Cardiac muscle cell (in vitro differentiated cells and primary cell): ENCODE results near the gene RNF7. TPM values are rescaled to one million over a fixed set of nuclear protein-coding genes. Genes with fewer than 3 reads are reported as not detected.
A peak's percentile ranks its signal among the peaks of the same experiment; 100 is the strongest.

ENCODE experiments used
- DNase-seq, 2 donors: peaks; one replicate each; pipeline versions ENCODE4 v3.0.0 to v3.0.0-alpha.2; 2010 to 2017; ENCODE audit warnings: low read depth in 1 of 2, low spot score in 1 of 2
- H3K27ac ChIP-seq: fragments of 200-600 bp; sonication (generic); 2 replicates; pipeline ENCODE4 v1.5.1; 2016
- H3K27me3 ChIP-seq: fragments of 200-600 bp; sonication (generic); 2 replicates; pipeline ENCODE4 v1.6.0; 2016; ENCODE audit warnings: control low read depth
- H3K36me3 ChIP-seq: fragments of 200-600 bp; sonication (generic); 2 replicates; pipeline ENCODE4 v1.5.1; 2016; ENCODE audit warnings: control low read depth
- H3K4me1 ChIP-seq: fragments of 200-600 bp; sonication (generic); 2 replicates; pipeline ENCODE4 v1.8.1; 2017; ENCODE audit warnings: low read depth, mild to moderate bottlenecking, mixed run types
- H3K4me3 ChIP-seq: fragments of 200-600 bp; sonication (generic); 2 replicates; pipeline ENCODE4 v1.5.1; 2016; ENCODE audit warnings: mild to moderate bottlenecking
- H3K9me3 ChIP-seq: fragments of 200-600 bp; sonication (generic); 2 replicates; pipeline ENCODE4 v1.5.1; 2017; ENCODE audit warnings: low read depth, mild to moderate bottlenecking, control low read depth
- CTCF ChIP-seq: IDR thresholded peaks from 2 replicates; pipeline ENCODE4 v1.5.1; 2012; ENCODE audit warnings: low read depth, mild to moderate bottlenecking, low read length
- polyA plus RNA-seq: library from polyadenylated mRNA; unstranded; fragments of >200 nt; fragmentation: Nextera tagmentation; extraction: Ambion mirVana; gene quantifications from 2 replicates; pipeline ENCODE4 v1.2.1, GENCODE V29; 2016
- total RNA-seq: library from RNA; depleted of rRNA; stranded (reverse); fragments of >200 nt; gene quantifications from 2 replicates; pipeline ENCODE4 v1.2.3, GENCODE V29; 2016

Gene RNF7
- total and polyA plus RNA-seq, 2 experiments from 2014 or later: 73.0 to 234 TPM

GRCh38 chr3:141737093-141737492, 1.0 kb upstream of the RNF7 start:
- no peak overlapping the region for H3K27ac ChIP-seq
- TF ChIP-seq CTCF: no peak
- no peak overlapping the region for H3K4me3 ChIP-seq
- no peaks in the 10 kb centered on the region for H3K27me3 ChIP-seq
- no peak for DNase-seq
- H3K36me3 ChIP-seq: no peaks in the 10 kb centered on the region
- peaks cover 14% of the 10 kb centered on the region for H3K4me1 ChIP-seq
- no peaks in the 10 kb centered on the region for H3K9me3 ChIP-seq

GRCh38 chr3:141737678-141738021, 448 bp upstream of the RNF7 start:
- peaks cover 14% of the 10 kb centered on the region for H3K4me1 ChIP-seq
- H3K9me3 ChIP-seq: no peaks in the 10 kb centered on the region
- DNase-seq: no peak
- H3K36me3 ChIP-seq: no peaks in the 10 kb centered on the region
- no peak for TF ChIP-seq CTCF
- peak overlapping the region; percentile 82 for H3K27ac ChIP-seq
- H3K27me3 ChIP-seq: no peaks in the 10 kb centered on the region
- H3K4me3 ChIP-seq: peak overlapping the region; percentile 91

GRCh38 chr3:141738891-141739363, 829 bp downstream of the RNF7 start:
- peaks cover 14% of the 10 kb centered on the region for H3K4me1 ChIP-seq
- peak; percentile 18 to 63 for DNase-seq
- H3K4me3 ChIP-seq: peak overlapping the region; percentile 91
- no peak for TF ChIP-seq CTCF
- no peaks in the 10 kb centered on the region for H3K36me3 ChIP-seq
- peak overlapping the region; percentile 91 for H3K27ac ChIP-seq
- H3K27me3 ChIP-seq: no peaks in the 10 kb centered on the region
- H3K9me3 ChIP-seq: no peaks in the 10 kb centered on the region

- no peak for TF ChIP-seq CTCF
- H3K27ac ChIP-seq: peak overlapping the region; percentile 91
- no peak for DNase-seq
- H3K9me3 ChIP-seq: no peaks in the 10 kb centered on the region
- no peaks in the 10 kb centered on the region for H3K27me3 ChIP-seq
- peaks cover 14% of the 10 kb centered on the region for H3K4me1 ChIP-seq
- no peaks in the 10 kb centered on the region for H3K36me3 ChIP-seq
- H3K4me3 ChIP-seq: peak overlapping the region; percentile 91
Measured at GRCh38 chr3:141739731-141740130, 1.6 kb downstream of the RNF7 start.

- no peak for DNase-seq
- H3K4me1 ChIP-seq: peaks cover 14% of the 10 kb centered on the region
- no peaks in the 10 kb centered on the region for H3K27me3 ChIP-seq
- peaks cover 2% of the 10 kb centered on the region for H3K36me3 ChIP-seq
- H3K27ac ChIP-seq: no peak overlapping the region
- no peak overlapping the region for H3K4me3 ChIP-seq
- H3K9me3 ChIP-seq: no peaks in the 10 kb centered on the region
- TF ChIP-seq CTCF: no peak
Measured at GRCh38 chr3:141740349-141740748, 2.3 kb downstream of the RNF7 start.

GRCh38 chr3:141743305-141743704, 5.2 kb downstream of the RNF7 start:
- Histone ChIP-seq H3K27ac (no peak overlapping the region), H3K4me1 (peaks cover 14% of the 10 kb centered on the region), H3K27me3 (no peaks in the 10 kb centered on the region), H3K9me3 (no peaks in the 10 kb centered on the region), H3K4me3 (no peak overlapping the region), H3K36me3 (peaks cover 11% of the 10 kb centered on the region)
- no peak for DNase-seq
- no peak for TF ChIP-seq CTCF
